GM12878 (cell line): ENCODE data around the gene PATJ. TPM values are rescaled to one million over a fixed set of nuclear protein-coding genes. Genes with fewer than 3 reads are reported as not detected.

ENCODE experiments used
- ATAC-seq: fragments of 200-7000 bp; cut with Tn5 transposase; 3 replicates; pipeline ENCODE4 v1.9.1; 2020; ENCODE audit warnings: mild to moderate bottlenecking, moderate library complexity
- BruUV-seq: library from RNA; stranded (reverse); fragments of 400-500 nt; replicated peaks from 2 replicates; lab custom pipeline; 2021; lab: Mats Ljungman, UMichigan
- CTCF ChIA-PET: fragments of 300-600 bp; sonication (Branson Sonifier 250); formaldehyde crosslinking; extraction: SDS; loops from one replicate; lab custom pipeline; 2021; ENCODE audit warnings: inconsistent platforms; lab: Yijun Ruan, JAX
- POLR2A ChIA-PET: fragments of 350-600 bp; formaldehyde crosslinking; extraction: SDS; loops from one replicate; lab custom pipeline; 2021; ENCODE audit warnings: inconsistent platforms; lab: Charles Lee
- RAD21 ChIA-PET: fragments of 300-600 bp; sonication (Branson Sonifier 250); formaldehyde crosslinking; loops from one replicate; lab custom pipeline; 2023; ENCODE audit warnings: antibody characterized with exemption; ENCODE audit not compliant: unreplicated experiment; lab: Charles Lee
- SMC1A ChIA-PET: fragments of 300-600 bp; sonication (Branson Sonifier 250); formaldehyde crosslinking; loops from one replicate; lab custom pipeline; 2023; ENCODE audit not compliant: unreplicated experiment, uncharacterized antibody; lab: Charles Lee
- DNase-seq: peaks from one replicate; pipeline ENCODE4 v3.0.0-alpha.2; 2011; ENCODE audit warnings: low read depth, low spot score
- FAIRE-seq: peaks from 3 replicates; lab custom pipeline; 2011; peaks lifted over from hg19 to GRCh38; lab: Jason Lieb, UNC
- H2AFZ ChIP-seq: 2 replicates; pipeline ENCODE4 v1.6.0; 2011; ENCODE audit warnings: low read depth, low read length, control low read depth; ENCODE audit not compliant: control insufficient read depth
- H3K27ac ChIP-seq: 2 replicates; pipeline ENCODE4 v1.5.1; 2011; ENCODE audit warnings: control low read depth; ENCODE audit not compliant: control insufficient read depth, insufficient read depth
- H3K27me3 ChIP-seq, 2 experiments: replicated peaks in 1 of 2; 2 replicates each; pipeline versions ENCODE4 v1.6.0 to v1.6.1; 2011; ENCODE audit warnings: low read length in 1 of 2; ENCODE audit not compliant: control insufficient read depth in 2 of 2, insufficient read depth in 2 of 2
- H3K36me3 ChIP-seq, 2 experiments: 2 replicates each; pipeline ENCODE4 v1.5.1; 2011; ENCODE audit warnings: low read length in 1 of 2; ENCODE audit not compliant: control insufficient read depth in 2 of 2, insufficient read depth in 2 of 2
- H3K4me1 ChIP-seq: 2 replicates; pipeline ENCODE4 v1.6.1; 2011; ENCODE audit warnings: mild to moderate bottlenecking, low read length, moderate library complexity, mixed read lengths; ENCODE audit not compliant: control insufficient read depth, insufficient read depth
- H3K4me2 ChIP-seq: 2 replicates; pipeline ENCODE4 v1.6.0; 2011; ENCODE audit warnings: control low read depth; ENCODE audit not compliant: control insufficient read depth, insufficient read depth
- H3K4me3 ChIP-seq: fragments of 200-600 bp; sonication (generic); 2 replicates; pipeline ENCODE4 v1.5.1; 2016
- H3K79me2 ChIP-seq: 2 replicates; pipeline ENCODE4 v1.6.0; 2011; ENCODE audit warnings: low read length; ENCODE audit not compliant: control insufficient read depth, insufficient read depth
- H3K9ac ChIP-seq: 2 replicates; pipeline ENCODE4 v1.8.0; 2011; ENCODE audit warnings: low read length, control low read depth, mixed read lengths; ENCODE audit not compliant: control insufficient read depth, insufficient read depth
- H3K9me3 ChIP-seq: replicated peaks from 3 replicates; pipeline ENCODE4 v1.5.1; 2011; ENCODE audit warnings: mild to moderate bottlenecking, low read length; ENCODE audit not compliant: control insufficient read depth, insufficient read depth
- H4K20me1 ChIP-seq: 2 replicates; pipeline ENCODE4 v1.6.0; 2011; ENCODE audit not compliant: control insufficient read depth, insufficient read depth
- BRCA1 ChIP-seq: IDR thresholded peaks from 2 replicates; pipeline ENCODE4 v1.6.1; 2011; ENCODE audit warnings: low read depth, low read length, improper control_type of control experiment
- HCFC1 ChIP-seq: fragments of 150-350 bp; IDR thresholded peaks from 2 replicates; pipeline ENCODE4 v1.6.1; 2014; ENCODE audit warnings: low read length
- HDAC6 ChIP-seq: fragments of 200-600 bp; sonication (generic); IDR thresholded peaks from one replicate; pipeline ENCODE4 v1.8.0; 2017; ENCODE audit warnings: antibody characterized with exemption; ENCODE audit not compliant: unreplicated experiment
- MEF2B ChIP-seq: fragments of 450-650 bp; IDR thresholded peaks from 2 replicates; pipeline ENCODE4 v1.6.1; 2018; ENCODE audit warnings: mild to moderate bottlenecking, moderate library complexity; ENCODE audit not compliant: partially characterized antibody, poor library complexity, severe bottlenecking
- MLLT1 ChIP-seq: fragments of 450-650 bp; IDR thresholded peaks from 2 replicates; pipeline ENCODE4 v1.6.1; 2016; ENCODE audit warnings: mild to moderate bottlenecking
- NFIC ChIP-seq: IDR thresholded peaks from 2 replicates; pipeline ENCODE4 v1.6.1; 2012; ENCODE audit warnings: low read depth, mild to moderate bottlenecking, inconsistent platforms, low read length, moderate library complexity
- RAD51 ChIP-seq: fragments of 450-650 bp; IDR thresholded peaks from 2 replicates; pipeline ENCODE4 v1.6.1; 2016; ENCODE audit warnings: moderate library complexity, mild to moderate bottlenecking, inconsistent platforms
- SKIL ChIP-seq: fragments of 450-650 bp; IDR thresholded peaks from 2 replicates; pipeline ENCODE4 v1.6.1; 2017; ENCODE audit warnings: mild to moderate bottlenecking, low read depth, inconsistent platforms; ENCODE audit not compliant: poor library complexity, severe bottlenecking
- SMC3 ChIP-seq: IDR thresholded peaks from 2 replicates; pipeline ENCODE4 v1.6.1; 2011; ENCODE audit warnings: low read length, improper control_type of control experiment, borderline replicate concordance
- ZBTB4 ChIP-seq: fragments of 450-650 bp; formaldehyde crosslinking; IDR thresholded peaks from 2 replicates; pipeline ENCODE4 v1.4.0; 2022; ENCODE audit warnings: mild to moderate bottlenecking, moderate library complexity
- WGBS: methylation state at CpG from one replicate; pipeline ENCODE4 v1.1.6; 2016; ENCODE audit warnings: low lambda C conversion rate; ENCODE audit not compliant: insufficient replicate concordance, insufficient coverage; ENCODE audit errors: missing lambda C conversion rate; 5-methylcytosine and 5-hydroxymethylcytosine counted together
- in situ Hi-C: fragments of 300-500 bp; cut with MboI; formaldehyde crosslinking; loops from 9 replicates; pipeline ENCODE4 v1.14.3; 2018; ENCODE audit warnings: mixed read lengths
- intact Hi-C: fragments of 100-400 bp; cut with micrococcal nuclease; formaldehyde crosslinking; loops from one replicate; pipeline ENCODE4 v1.14.2; 2022; ENCODE audit not compliant: unreplicated experiment
- polyA plus RNA-seq, 11 experiments: library from polyadenylated mRNA; depleted of rRNA in 4 of 11; unstranded in 6 of 11; stranded (reverse) in 5 of 11; fragments of >200 nt; fragmentation: Nextera tagmentation in 4 of 11; fragmentation: Illumina TruSeq in 1 of 11; extraction: Ambion mirVana in 4 of 11; extraction: Trizol in 1 of 11; gene quantifications; 1 replicate in 1 of 11; 2 replicates in 10 of 11; pipeline versions ENCODE4 v1.2.1 to v1.2.3, GENCODE V29; 2011 to 2016; ENCODE audit warnings: inconsistent platforms in 2 of 11, missing spikeins in 2 of 11, low read depth in 1 of 11
- total RNA-seq, 4 experiments: library from RNA; depleted of rRNA in 3 of 4; stranded (reverse); fragments of >200 nt in 3 of 4; fragmentation: Illumina TruSeq in 1 of 4; extraction: Trizol in 1 of 4; gene quantifications; 2 replicates each; pipeline versions ENCODE4 v1.2.1 to v1.2.3, GENCODE V29; 2013 to 2021

PATJ gene
- total and polyA plus RNA-seq, 10 of the 15 experiments (the other 5 are each of a cell fraction or from before 2014, with no cell fraction given), result 2.8 to 13.9 (median 6.9) TPM

GRCh38 chr1:62050165-62050564 lies 307.9 kb downstream of the PATJ start:
- ChIA-PET POLR2A (no interaction called here), CTCF (interaction anchor here (0.7 kb wide), 1 partner anchor 17 kb away, joined by 3 read pairs; no protein-coding TSS in a partner anchor)
- H3K79me2 ChIP-seq, result no peaks in the 10 kb centered on the region
- no peak overlapping the region for H3K27ac ChIP-seq
- TF ChIP-seq MEF2B (no peak), HDAC6 (no peak), ZBTB4 (no peak), HCFC1 (no peak), SMC3 (no peak), SKIL (no peak), RAD51 (no peak), MLLT1 (no peak), BRCA1 (no peak), NFIC (no peak)
- TF ChIP-seq, all 136 proteins: peak for 0
- no peak for ATAC-seq
- intact Hi-C loops (no loop called here), in situ Hi-C loops (no loop called here)
- Histone ChIP-seq H3K4me3 (no peak overlapping the region), H2AFZ (no peak overlapping the region), H3K4me2 (no peak overlapping the region), H3K9me3 (no peaks in the 10 kb centered on the region), H3K9ac (no peak overlapping the region), H3K36me3 (no peaks in the 10 kb centered on the region), H4K20me1 (no peaks in the 10 kb centered on the region), H3K27me3 (no peaks in the 10 kb centered on the region), H3K4me1 (no peaks in the 10 kb centered on the region)
- BruUV-seq, result no TSS peak
- RAD21 ChIA-PET, result no interaction called here
- WGBS, result 71% methylated on average over 3 of the region's 3 CpGs
- SMC1A ChIA-PET, result interaction anchor here (0.7 kb wide), 1 partner anchor 242 kb away, joined by 3 read pairs; no protein-coding TSS in a partner anchor
- no peak for DNase-seq
- FAIRE-seq, result no peak
